HG02884 (cell line): ENCODE results near the gene COL15A1.

Experiments used
- ATAC-seq: cut with Tn5 transposase; IDR thresholded peaks from one replicate; pipeline ENCODE4 v1.9.1; 2021; ENCODE audit warnings: mild to moderate bottlenecking, moderate library complexity; ENCODE audit not compliant: unreplicated experiment

COL15A1 gene

GRCh38 chr9:98915599-98915998 lies 28.1 kb upstream of the COL15A1 start:
- ATAC-seq: no peak

GRCh38 chr9:98916660-98917059 lies 27.0 kb upstream of the COL15A1 start:
- ATAC-seq: no peak

- ATAC-seq: no peak
These were observed 25.8 kb upstream of the COL15A1 start for GRCh38 chr9:98917746-98918487.

- no peak for ATAC-seq
These were observed 22.0 kb upstream of the COL15A1 start for GRCh38 chr9:98921732-98922131.

GRCh38 chr9:98922721-98923435 lies 20.8 kb upstream of the COL15A1 start:
- no peak for ATAC-seq

- no peak for ATAC-seq
These were observed 20.1 kb upstream of the COL15A1 start for GRCh38 chr9:98923451-98924123.

GRCh38 chr9:98924946-98925820 lies 18.5 kb upstream of the COL15A1 start:
- ATAC-seq: no peak

- ATAC-seq: no peak
These were observed 17.8 kb upstream of the COL15A1 start for GRCh38 chr9:98925956-98926355.

GRCh38 chr9:98927724-98928123 lies 16.0 kb upstream of the COL15A1 start:
- ATAC-seq: no peak

- ATAC-seq: no peak
These were observed 14.6 kb upstream of the COL15A1 start for GRCh38 chr9:98929071-98929470.

- no peak for ATAC-seq
These were observed 13.8 kb upstream of the COL15A1 start for GRCh38 chr9:98929895-98930341.

GRCh38 chr9:98930792-98931191 lies 12.9 kb upstream of the COL15A1 start:
- no peak for ATAC-seq

GRCh38 chr9:98931600-98932389 lies 11.9 kb upstream of the COL15A1 start:
- no peak for ATAC-seq

- ATAC-seq: no peak
These were observed 10.5 kb upstream of the COL15A1 start for GRCh38 chr9:98933185-98933584.

GRCh38 chr9:98933890-98934289 lies 9.8 kb upstream of the COL15A1 start:
- no peak for ATAC-seq

GRCh38 chr9:98935071-98935505 lies 8.6 kb upstream of the COL15A1 start:
- no peak for ATAC-seq

- no peak for ATAC-seq
These were observed 3.4 kb upstream of the COL15A1 start for GRCh38 chr9:98940276-98940675.

- no peak for ATAC-seq
These were observed 1.7 kb upstream of the COL15A1 start for GRCh38 chr9:98941946-98942523.

GRCh38 chr9:98942906-98943681 lies 613 bp upstream of the COL15A1 start:
- ATAC-seq: no peak
